ENCODE results near the gene BAG5. TPM values are rescaled to one million over a fixed set of nuclear protein-coding genes. Genes with fewer than 3 reads are reported as not detected.

Gene BAG5
- total and polyA plus RNA-seq, 2 of the 4 experiments (the other 2 are of a cell fraction), result 6.7 to 22.2 TPM

DNA sequence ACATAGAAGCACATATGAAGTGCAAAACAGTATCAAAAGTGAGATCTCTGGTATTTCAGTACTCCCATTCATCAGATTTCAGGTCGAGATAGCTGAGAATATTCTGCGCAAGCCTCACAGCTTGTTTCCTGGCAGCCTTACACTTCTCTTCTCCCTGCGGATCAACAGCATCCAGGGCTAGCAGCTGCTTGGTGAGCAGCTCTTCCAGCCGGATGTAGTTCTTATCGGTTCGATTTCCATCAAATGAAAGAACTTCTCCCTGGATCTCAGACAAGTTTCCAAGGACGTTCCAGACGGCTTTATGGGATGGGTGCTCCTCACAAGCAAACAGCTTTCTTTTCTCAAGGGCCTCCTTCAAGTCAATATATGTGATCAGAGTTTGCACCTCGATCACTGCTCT, 2.7 kb downstream of the BAG5 start:
- dilution Hi-C loops (cut with HindIII; ENCODE audit: low sequenced_read_pairs, unreplicated experiment) (no loop called here), in situ Hi-C loops (cut with MboI; ENCODE audit: low sequenced_read_pairs) (no loop called here), intact Hi-C loops (cut with micrococcal nuclease) (no loop called here)
- Histone ChIP-seq H3K14ac (replicated peaks; ENCODE audit: low read depth, low read length) (no peak overlapping the region), H2BK120ac (ENCODE audit: low read depth, low read length) (no peak overlapping the region), H3K36me3 (ENCODE audit: control insufficient read depth, insufficient read depth, low read length) (peaks cover 15% of the 10 kb centered on the region), H3K9ac (ENCODE audit: low read depth, low read length) (no peak overlapping the region), H3K9me1 (ENCODE audit: insufficient read depth, low read length) (peaks cover 3% of the 10 kb centered on the region; the same call in 1 of the 2 replicates), H2AFZ (replicated peaks; ENCODE audit: low read length, poor library complexity) (no peak overlapping the region), H3K4me1 (ENCODE audit: control insufficient read depth, insufficient read depth, low read length) (peaks cover 18% of the 10 kb centered on the region), H2BK15ac (ENCODE audit: low read depth, low read length) (no peak overlapping the region), H2BK20ac (ENCODE audit: low read depth, low read length) (no peak overlapping the region), H3K4me3 (ENCODE audit: insufficient read depth, low read depth, low read length) (no peak overlapping the region), H3K23ac (ENCODE audit: low read depth, low read length) (no peak overlapping the region), H3K4me2 (ENCODE audit: low read depth, low read length) (no peak overlapping the region), H2AK5ac (ENCODE audit: low read depth, low read length) (no peak overlapping the region), H3K4ac (ENCODE audit: low read depth, low read length) (no peak overlapping the region), H4K8ac (ENCODE audit: low read depth in 2 of 2, low read length in 2 of 2) (no peak overlapping the region), H3K27me3 (ENCODE audit: control insufficient read depth, insufficient read depth, low read length) (no peaks in the 10 kb centered on the region), H4K91ac (ENCODE audit: insufficient read depth, low read depth, low read length) (no peak overlapping the region), H4K20me1 (ENCODE audit: insufficient read depth, low read length) (peaks cover 59% of the 10 kb centered on the region), H4K5ac (ENCODE audit: low read depth, low read length) (no peak overlapping the region), H3K18ac (ENCODE audit: low read depth, low read length) (no peak overlapping the region), H3K79me1 (ENCODE audit: low read depth in 1 of 2, low read length in 2 of 2) (peaks cover 22 to 67% of the 10 kb centered on the region in 2 experiments), H2AK9ac (replicated peaks; ENCODE audit: low read depth, low read length, poor library complexity) (no peak overlapping the region), H2BK5ac (ENCODE audit: low read depth, low read length, poor library complexity, severe bottlenecking) (no peak overlapping the region), H3K9me3 (ENCODE audit: control insufficient read depth, insufficient read depth, low read length) (no peaks in the 10 kb centered on the region), H3K56ac (ENCODE audit: extremely low read depth, insufficient read depth, low read length) (no peak overlapping the region), H3K27ac (ENCODE audit: insufficient read depth, low read length) (no peak overlapping the region)
- WGBS, 2 experiments (ENCODE audit: extremely low coverage in 2 of 2, insufficient read length in 1 of 2), result 93% methylated on average over 5 of the region's 9 CpGs; no CpG with 5 or more reads in 1 of the 2 experiments
- POLR2A ChIA-PET (ENCODE audit: unreplicated experiment), result interaction anchor here (0.6 kb wide), 1 partner anchor 252 kb away, joined by 3 read pairs; no protein-coding TSS in a partner anchor
- ATAC-seq (ENCODE audit: low read depth) (no peak), DNase-seq (no peak)
- CTCF ChIA-PET, result no interaction called here
- TF ChIP-seq MAZ (IDR thresholded peaks at IDR 0.05; ENCODE audit: borderline replicate concordance, low read depth, low read length) (no peak), BHLHE40 (IDR thresholded peaks at IDR 0.05; ENCODE audit: low read depth, low read length) (no peak), MXI1 (IDR thresholded peaks at IDR 0.05; ENCODE audit: borderline replicate concordance, low read depth, low read length) (no peak)
- TF ChIP-seq, protein P1, sequence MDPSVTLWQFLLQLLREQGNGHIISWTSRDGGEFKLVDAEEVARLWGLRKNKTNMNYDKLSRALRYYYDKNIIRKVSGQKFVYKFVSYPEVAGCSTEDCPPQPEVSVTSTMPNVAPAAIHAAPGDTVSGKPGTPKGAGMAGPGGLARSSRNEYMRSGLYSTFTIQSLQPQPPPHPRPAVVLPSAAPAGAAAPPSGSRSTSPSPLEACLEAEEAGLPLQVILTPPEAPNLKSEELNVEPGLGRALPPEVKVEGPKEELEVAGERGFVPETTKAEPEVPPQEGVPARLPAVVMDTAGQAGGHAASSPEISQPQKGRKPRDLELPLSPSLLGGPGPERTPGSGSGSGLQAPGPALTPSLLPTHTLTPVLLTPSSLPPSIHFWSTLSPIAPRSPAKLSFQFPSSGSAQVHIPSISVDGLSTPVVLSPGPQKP (IDR thresholded peaks at IDR 0.05; ENCODE audit: borderline replicate concordance, low read depth, low read length), result no peak
- TSS peak; percentile 56 for BruUV-seq (replicated peaks)
